HG02798 (cell line): ENCODE measurements around the gene LRP1B.
"Not testable (repeated sequence)": the region's sequence is repeated elsewhere in the genome, so short reads cannot be mapped to it uniquely, and the experiment has no call there.

Experiments used
- ATAC-seq: cut with Tn5 transposase; IDR thresholded peaks from one replicate; pipeline ENCODE4 v1.9.1; 2021; ENCODE audit warnings: mild to moderate bottlenecking; ENCODE audit not compliant: unreplicated experiment, poor library complexity

The LRP1B gene

DNA sequence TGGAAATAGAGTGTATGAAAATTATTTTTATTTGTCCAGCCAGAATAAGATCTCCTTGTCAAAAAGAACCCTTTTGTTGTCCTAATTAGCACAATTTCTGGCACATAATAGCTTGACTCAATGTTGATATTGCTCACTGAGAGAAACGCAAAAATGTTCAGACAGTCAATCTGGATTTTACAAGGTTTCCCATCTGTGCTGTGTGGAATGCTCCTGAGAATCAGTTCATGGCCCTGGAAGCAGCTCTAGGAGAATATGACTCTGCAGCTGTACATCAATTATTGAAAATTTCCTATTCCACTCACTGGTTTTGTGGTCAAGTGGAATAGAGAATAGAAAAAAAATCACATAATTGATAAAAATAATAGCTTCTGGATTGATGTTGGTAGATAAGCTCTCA, 1767.7 kb downstream of the LRP1B start:
- no peak for ATAC-seq

DNA sequence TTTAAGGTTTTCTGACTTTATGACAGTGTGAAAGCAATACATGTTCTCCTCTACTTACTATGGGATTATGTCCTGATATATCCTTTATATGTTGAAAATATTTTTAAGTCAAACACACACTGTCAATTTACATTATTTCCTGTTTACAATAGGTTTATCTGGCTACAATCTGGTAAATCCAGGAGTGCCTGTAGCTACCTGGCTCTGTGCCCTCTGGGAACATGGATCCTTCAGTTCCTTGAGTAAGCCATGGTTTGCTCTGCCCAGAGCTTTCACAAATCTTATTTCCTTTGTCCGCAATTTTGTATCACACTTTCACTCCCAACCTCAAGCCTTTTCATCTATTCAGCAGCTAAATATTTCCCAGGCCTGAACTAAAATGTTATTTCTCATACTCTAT, 1768.5 kb downstream of the LRP1B start:
- no peak for ATAC-seq

DNA sequence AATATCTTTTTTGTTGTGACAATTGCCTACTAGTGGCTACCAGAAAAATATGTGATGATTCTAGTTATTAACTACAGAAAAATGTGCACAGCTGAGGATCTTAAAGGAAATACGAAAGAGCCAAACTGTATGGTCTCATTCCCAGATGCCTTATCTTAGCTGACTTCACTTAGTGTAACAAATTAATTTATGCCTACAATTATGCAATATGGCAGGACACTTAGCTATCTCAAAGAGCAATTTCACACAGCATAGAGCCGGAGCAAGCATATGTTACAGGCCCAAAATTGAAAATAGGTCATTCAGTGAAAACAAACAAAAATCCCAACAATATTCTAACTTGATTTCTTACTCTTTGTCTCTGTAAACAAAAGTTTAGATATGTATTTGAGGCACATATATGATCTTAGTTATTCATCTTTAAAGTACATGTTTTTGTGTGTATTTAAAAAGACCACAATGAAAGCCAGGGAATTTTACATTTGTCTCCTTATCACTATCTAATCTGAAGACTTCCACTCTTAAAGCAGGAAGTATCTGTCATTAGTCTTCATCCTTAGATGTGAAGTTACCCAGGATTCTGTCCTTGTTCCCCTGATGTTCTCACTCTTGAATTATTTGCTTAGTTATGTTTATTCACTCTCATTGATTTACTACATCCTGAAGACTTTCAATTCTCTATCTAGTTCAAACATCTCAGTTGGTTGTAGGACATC, 1771.6 kb downstream of the LRP1B start:
- no peak for ATAC-seq

DNA sequence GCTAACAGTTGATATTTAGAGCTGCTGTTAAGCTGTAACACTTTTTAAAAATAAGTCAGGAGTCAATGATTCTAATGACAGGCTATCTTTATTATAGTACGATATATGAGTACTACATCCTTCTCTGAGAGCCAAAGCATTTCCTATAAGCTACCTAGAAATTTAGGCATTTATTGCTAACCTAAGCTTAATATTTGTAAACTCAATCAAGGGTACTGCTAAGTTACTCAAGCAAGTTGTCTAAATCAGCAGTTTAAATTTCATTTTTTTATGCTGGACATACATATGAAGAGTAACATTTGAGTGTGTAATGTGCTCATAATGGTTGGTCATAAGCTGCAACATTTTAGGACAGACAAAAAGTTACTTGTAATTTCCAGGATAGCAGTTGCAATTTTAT, 1774.1 kb downstream of the LRP1B start:
- no peak for ATAC-seq

DNA sequence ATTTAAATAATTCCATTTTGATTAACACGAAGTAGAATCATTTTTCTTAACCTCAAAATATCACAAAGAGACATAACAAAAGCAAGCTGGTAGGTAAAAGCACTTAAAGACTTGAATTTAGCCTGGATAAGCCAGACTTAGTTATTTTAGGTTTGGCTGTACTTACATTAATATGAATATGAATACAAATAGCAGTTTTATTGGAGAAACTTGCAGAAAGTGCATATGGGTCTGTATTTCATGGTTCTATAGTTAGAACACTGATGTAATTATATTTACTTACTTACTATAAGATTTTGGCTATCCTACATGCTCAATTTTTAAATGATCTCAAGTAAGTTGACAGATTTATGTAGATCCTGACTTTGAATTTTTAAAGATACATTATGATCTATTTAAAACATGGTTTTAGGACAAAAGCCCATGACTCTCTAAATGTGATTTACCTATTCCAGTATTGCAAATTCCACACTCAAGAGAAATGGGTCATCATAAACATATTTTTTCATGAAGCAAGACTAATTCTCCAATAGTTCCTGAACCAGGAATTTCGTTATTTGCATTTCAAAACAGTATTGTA, 1775.2 kb downstream of the LRP1B start:
- no peak for ATAC-seq

DNA sequence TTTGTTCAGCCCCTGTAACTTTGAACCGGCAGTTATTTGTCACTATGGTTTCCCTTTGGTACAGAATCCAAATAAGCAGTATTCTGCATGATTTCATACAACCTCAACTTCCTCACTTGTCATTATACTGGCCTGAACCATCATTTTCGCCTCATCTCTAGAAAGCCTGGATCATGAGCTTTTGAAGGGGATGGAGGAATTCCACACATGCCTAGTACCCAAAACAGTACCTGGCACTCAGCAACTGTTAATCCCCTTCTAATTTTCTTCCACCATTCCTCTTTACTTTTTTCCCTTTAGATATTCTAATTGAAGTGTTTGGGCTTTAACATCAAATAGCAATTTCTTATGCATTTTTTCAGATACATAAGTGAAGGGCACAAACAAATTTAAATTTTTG, 1776.3 kb downstream of the LRP1B start:
- no peak for ATAC-seq

DNA sequence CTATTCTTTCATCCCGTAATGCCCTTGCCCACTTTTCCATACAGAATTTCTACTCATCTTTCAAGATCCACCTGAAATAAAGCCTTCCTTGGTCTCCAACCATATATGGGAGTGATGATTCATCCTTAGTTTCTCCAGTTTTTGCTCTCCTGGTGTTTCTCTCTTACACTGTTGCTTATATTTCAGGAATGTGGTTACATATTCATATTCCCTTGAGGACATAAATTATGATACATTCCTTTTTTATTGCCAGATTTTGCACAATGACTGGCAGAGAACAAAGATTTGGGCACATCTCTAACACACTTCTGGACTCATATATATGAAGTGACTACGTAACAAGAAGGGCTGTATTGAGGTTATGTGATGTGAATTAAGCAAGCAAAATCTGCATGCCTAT, 1777.3 kb downstream of the LRP1B start:
- ATAC-seq: no peak

DNA sequence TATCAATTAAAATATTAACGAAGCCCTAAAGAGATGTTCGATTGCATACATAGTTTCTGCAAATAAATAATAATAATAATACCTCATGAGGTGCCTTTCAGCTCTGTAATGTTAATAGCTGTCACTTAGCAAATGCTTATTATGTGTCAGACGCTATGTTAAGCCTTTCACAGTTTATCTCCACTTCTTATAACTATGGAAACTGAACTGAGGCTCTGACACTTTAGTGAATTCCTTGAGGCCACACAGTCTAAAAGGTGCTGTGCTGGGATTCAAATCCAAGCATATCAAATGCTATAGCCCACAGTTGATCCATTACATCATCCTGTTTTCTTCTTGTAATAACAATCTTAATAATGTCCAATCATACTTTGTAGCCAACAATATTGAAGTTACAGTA, 1779.1 kb downstream of the LRP1B start:
- no peak for ATAC-seq

DNA sequence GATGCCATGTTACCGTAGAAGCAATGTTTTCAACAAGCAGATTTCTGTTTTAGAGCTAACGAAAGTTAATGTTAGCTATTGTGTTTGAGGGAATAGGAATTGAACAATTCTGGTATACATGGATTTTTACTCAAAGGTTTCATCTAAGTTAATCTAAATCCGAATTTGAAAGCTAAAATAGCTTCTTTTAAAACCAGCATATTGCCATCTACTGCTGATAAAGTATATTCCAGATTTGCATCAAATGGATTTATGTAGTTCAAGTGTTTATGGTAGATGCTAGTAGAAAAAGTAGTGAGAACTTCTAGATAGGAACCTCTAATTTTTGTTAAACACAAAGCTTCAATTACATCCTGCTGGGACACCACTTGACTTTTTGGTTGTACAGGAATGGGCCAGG, 1781.1 kb downstream of the LRP1B start:
- ATAC-seq: no peak

DNA sequence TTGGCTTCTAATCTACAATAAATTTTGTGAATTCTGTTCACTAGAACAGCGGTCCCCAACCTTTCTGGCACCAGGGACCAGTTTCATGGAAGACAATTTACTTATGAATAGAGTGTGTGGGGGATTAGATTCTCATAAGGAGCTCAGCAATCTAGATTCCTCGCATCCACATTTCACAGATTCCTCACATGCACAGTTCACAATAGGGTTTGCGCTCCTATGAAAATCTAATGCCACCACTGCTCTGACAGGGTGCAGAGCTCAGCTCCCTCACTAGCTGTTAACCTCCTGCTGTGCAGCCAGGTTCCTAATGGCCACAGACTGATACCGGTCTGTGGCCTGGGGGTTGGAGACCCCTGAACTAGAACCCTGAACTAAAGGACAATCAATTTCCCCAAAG, 1782.0 kb downstream of the LRP1B start:
- no peak for ATAC-seq

DNA sequence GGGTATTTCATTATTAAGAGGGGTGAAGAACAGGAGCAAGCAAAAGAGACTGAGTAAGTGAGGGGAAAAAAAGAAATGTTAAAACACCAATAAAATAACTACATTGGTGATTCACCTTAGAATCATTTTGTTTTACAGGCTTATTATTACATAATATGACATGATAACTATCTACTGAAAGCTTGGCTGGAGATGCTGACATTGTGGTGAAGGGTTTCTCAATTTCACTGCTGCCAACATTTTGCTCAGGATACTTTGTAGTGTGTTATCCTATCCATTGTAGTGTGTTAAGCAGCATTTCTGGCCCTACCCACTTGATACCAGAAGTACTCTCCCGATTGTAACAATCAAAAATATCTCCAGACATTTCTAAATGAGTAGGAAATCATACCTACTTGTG, 1786.0 kb downstream of the LRP1B start:
- no peak for ATAC-seq

DNA sequence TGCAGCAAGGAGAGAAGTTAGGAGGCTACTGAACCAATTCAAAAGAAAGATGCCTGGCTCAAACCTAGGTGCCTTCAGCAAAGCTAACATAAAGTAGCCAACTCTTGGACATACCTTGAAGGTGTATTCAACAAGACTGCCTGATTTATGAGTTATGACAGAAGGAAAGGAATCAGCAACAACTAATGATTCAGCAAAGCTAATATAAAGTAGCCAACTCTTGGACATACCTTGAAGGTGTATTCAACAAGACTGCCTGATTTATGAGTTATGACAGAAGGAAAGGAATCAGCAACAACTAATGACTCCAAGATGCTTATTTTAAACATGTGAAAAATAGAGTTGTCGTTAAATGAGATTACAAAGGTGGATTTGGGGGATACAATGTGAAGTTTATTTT, 1786.5 kb downstream of the LRP1B start:
- ATAC-seq: not testable (repeated sequence)

DNA sequence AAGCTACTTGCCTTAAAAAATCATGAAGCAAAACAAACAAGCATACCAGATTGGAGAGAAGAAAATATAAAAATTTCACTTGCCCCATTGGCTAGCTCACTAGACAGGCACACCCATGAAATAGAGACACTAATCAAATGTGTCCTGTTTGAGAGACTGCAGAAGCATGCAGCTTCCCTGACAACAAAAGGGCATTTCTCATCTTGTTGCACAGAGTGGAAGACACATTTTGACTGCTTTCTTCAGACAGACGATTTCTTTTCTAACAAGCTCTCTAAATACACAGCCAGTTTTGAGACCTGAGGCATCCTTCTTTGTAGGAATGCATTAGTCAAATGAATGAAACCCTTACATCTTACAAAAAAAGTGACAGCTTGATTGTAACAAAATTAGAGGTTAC, 1792.0 kb downstream of the LRP1B start:
- no peak for ATAC-seq

DNA sequence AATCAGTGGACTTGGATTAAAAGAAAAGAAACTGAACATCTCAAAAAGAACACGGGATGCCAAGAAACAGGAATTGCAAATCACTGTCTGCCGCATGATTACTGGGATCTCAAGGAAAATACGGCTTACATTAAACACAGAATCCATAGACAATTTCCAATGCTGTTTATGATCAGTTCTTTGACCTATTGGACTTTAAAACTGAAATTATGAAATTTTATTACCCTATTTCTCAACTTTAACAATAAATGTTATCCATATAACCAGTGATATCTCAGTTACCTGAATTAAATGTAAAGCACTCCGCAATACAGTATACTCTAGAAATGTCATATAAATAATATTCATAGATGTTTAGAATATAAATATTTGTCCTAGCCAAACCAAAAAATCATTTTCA, 1793.8 kb downstream of the LRP1B start:
- no peak for ATAC-seq

DNA sequence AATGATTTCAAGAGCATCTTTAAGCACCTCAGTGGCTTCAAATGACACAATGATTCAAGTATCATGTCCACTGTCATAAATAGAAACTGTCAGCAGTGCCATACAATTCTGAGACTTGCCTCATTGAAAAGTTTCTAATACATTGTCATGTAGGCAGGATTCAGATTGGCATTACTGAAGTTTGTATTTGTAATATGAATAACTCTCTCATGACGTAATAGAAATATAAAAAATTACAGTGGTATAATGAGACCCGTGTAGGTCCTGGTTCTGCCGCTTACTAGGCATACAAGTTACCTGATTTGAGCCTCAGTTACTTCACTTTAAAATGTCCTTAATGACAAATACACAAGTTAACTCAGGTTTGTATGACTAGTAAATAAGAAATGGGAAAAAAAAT, 1814.5 kb downstream of the LRP1B start:
- no peak for ATAC-seq

DNA sequence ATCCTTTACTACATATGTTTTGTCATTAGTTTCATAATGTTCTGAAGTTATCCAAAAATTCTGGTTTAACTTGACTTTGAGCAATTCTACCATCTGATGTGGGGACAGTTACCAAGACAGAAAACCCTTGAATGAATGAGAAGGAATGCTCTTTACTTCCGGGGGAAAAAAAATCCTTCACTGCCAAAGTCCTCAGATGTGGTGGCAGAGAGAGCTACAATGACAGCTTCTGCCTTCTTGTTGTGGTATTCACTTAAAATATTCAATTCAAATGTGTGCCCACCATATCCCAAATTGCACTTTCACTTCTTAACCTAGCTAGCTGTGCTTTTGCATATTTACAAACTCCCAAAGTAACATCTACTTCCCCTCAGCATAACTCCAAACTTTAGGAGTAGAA, 1818.9 kb downstream of the LRP1B start:
- no peak for ATAC-seq

DNA sequence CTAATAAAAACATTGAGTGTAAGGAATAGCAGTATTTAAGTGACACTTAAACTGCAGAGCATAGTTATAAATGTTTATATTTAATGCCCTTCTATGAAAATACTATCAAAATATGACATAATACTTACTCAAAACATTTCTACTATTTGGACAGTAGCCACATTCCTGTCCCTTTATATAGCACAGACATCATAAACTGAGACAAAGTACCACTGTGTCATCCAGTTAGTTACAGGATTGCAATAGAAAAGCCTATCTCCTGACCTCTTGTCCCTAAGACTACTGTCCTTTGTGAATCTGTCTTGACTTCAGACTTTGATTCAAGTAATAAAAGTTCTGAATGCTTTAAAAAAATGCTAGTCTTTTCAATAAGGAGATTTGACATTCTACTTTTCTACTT, 1822.1 kb downstream of the LRP1B start:
- ATAC-seq: no peak

DNA sequence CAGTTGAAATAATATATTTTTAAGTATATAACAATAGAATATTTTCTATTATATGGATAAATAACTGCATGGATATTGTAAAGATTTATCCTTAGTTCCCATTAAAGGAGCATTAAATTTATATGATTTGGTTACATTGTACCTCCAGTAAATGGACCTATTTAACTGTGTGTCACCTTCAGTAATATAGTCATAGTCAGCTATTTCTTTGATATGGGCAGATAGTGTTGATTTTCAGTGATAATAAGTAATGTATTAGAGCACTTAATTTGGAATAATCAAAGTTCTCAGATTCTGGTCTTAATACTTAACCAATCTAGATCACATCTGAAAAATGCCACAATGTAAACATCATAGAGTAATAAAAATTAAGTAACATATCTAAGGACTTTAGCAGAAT, 1823.3 kb downstream of the LRP1B start:
- no peak for ATAC-seq

DNA sequence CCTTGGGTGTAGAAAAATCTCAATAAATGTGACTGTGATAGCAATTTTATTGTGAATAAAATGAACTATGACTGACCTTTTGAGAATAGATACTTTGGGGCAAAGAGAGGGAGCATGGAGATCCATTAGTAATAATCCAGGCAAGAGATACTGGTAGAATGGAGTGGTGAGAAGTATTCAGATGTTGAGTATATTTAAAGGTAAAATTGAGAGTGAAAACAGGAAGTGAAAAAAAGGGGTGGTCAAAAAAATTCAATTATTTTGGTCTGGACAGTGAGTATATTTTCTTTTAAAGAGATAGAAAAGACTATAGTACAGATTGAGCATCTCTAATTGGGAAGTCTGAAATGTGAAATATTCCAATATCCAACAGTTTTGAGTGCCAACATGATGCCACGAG, 1835.0 kb downstream of the LRP1B start:
- ATAC-seq: no peak

DNA sequence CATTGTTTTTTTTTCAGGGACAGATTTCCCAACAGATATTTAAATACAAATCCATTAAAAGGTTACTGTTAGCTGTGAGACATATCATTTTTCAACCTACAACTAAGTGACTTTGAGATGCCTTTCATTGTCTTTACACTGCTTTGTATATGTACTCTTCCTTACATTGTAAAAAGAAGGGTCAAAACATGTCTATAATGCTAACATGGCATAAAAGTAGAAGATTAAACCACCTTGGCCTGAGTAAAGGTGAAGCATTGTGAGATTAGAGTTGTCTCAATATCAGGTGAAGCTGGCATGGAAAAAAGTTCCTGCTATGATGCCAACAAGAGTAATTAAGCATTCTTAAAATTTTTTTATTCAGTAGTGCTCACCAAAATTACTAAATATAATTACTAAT, 1842.1 kb downstream of the LRP1B start:
- no peak for ATAC-seq

DNA sequence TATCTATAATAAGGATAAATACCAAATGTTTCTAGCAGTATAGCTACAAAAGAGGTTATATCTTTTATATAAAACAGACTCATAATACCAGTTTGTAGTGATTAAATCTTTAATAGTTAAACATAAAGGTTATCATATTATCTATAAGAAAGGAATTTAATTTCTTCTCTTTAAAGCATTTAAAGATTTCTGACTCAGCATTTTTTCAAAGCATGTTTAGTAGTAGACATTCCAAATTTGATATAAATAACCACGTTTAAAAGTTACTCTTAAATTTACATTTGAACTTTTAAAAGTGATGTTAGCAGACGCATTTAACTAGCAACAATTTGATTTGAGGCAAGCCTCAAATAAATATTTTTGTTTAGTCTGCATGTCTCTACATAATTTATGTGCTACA, 1842.6 kb downstream of the LRP1B start:
- ATAC-seq: no peak

DNA sequence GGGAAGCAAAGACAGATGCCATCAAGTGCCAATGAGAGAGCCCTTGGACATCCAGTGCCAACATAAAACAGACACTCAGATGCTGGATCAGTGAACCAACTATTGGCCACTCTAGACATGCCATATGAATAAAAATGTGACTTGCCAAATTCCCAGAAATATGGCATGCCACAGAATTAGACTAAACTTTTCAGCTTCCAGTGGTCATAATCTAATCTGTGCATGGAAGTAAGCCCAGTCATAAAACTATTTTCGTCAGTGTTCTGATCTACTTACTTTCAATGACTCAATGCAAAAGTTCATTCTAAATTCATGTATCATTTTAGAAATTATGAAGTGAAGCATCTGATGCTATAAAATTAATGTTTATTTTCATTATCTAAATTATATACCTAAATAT, 1844.4 kb downstream of the LRP1B start:
- ATAC-seq: no peak
